Subcutaneous abdominal adipose tissue (tissue), 5 donors: Measurements from ENCODE around the gene CNTNAP2.

ENCODE experiments used
- H3K27ac ChIP-seq: one replicate; pipeline ENCODE4 v1.7.0; 2013; ENCODE audit warnings: low read depth, mild to moderate bottlenecking, inconsistent platforms, low read length, moderate library complexity
- H3K27me3 ChIP-seq, 5 donors: one replicate each; pipeline ENCODE4 v1.7.0; 2013; ENCODE audit warnings: low read length in 5 of 5, inconsistent platforms in 1 of 5; ENCODE audit not compliant: control insufficient read depth in 5 of 5, insufficient read depth in 4 of 5
- H3K36me3 ChIP-seq, 5 donors: one replicate each; pipeline ENCODE4 v1.7.0; 2013; ENCODE audit warnings: low read length in 5 of 5; ENCODE audit not compliant: control insufficient read depth in 5 of 5, insufficient read depth in 5 of 5
- H3K4me1 ChIP-seq, 5 donors: one replicate each; pipeline ENCODE4 v1.7.0; 2013; ENCODE audit warnings: low read length in 5 of 5, mild to moderate bottlenecking in 3 of 5, moderate library complexity in 1 of 5; ENCODE audit not compliant: control insufficient read depth in 5 of 5, insufficient read depth in 5 of 5
- H3K4me3 ChIP-seq, 5 donors: one replicate each; pipeline ENCODE4 v1.7.0; 2013; ENCODE audit warnings: low read length in 5 of 5, low read depth in 1 of 5
- H3K9ac ChIP-seq, 5 donors: one replicate each; pipeline ENCODE4 v1.7.0; 2013; ENCODE audit warnings: low read length in 5 of 5, mild to moderate bottlenecking in 4 of 5, moderate library complexity in 3 of 5
- H3K9me3 ChIP-seq, 5 donors: one replicate each; pipeline ENCODE4 v1.7.0; 2013; ENCODE audit warnings: low read length in 5 of 5; ENCODE audit not compliant: control insufficient read depth in 5 of 5
- donor health status: healthy.
- donor health status: healthy.
- donor health status: healthy.
- donor health status: healthy.
- donor health status: healthy.

Gene CNTNAP2

GRCh38 chr7:146449625-146450024 is 333.0 kb downstream of the CNTNAP2 start:
- no peaks in the 10 kb centered on the region for H3K36me3 ChIP-seq
- H3K4me3 ChIP-seq = no peak overlapping the region
- no peaks in the 10 kb centered on the region for H3K9me3 ChIP-seq
- no peaks in the 10 kb centered on the region for H3K27me3 ChIP-seq
- no peak overlapping the region for H3K9ac ChIP-seq
- H3K27ac ChIP-seq = no peak overlapping the region
- no peaks in the 10 kb centered on the region for H3K4me1 ChIP-seq

DNA sequence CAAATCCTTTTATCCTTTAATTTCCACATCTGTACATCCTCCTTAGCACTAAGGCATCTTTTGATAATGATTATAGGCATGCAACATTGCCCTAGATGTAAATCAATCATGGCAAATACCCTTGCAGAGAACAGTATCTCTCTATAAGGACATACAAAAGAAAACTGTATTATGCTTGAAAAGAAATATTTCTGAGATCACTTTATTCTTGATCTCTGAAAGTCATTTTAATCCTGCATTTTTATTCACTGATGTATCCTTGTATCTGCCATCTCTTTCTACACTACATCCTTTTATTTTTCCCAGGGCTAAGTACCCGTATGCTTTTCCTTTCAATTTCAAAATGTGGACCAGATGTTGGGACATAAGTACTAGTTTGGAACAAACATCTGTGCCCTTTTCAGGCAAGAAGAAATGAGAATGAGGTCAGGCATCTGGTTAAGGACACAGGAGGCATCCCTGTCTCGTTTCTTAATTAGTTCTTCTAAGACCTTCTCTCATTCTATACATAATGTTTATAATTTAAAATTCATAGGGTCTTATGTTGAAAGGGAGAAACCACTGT is 338.6 kb downstream of the CNTNAP2 start:
- no peaks in the 10 kb centered on the region for H3K36me3 ChIP-seq

GRCh38 chr7:146479040-146479439 is 362.4 kb downstream of the CNTNAP2 start:
- no peak overlapping the region for H3K9ac ChIP-seq

More for the DNA sequence above, 338.6 kb downstream of the CNTNAP2 start:
- H3K4me1 ChIP-seq = no peaks in the 10 kb centered on the region
- H3K27me3 ChIP-seq = no peaks in the 10 kb centered on the region
- H3K27ac ChIP-seq = no peak overlapping the region
- H3K9me3 ChIP-seq = peaks cover 0 to 3% (median 0%) of the 10 kb centered on the region in 5 donors
- no peak overlapping the region for H3K9ac ChIP-seq
- no peak overlapping the region for H3K4me3 ChIP-seq

DNA sequence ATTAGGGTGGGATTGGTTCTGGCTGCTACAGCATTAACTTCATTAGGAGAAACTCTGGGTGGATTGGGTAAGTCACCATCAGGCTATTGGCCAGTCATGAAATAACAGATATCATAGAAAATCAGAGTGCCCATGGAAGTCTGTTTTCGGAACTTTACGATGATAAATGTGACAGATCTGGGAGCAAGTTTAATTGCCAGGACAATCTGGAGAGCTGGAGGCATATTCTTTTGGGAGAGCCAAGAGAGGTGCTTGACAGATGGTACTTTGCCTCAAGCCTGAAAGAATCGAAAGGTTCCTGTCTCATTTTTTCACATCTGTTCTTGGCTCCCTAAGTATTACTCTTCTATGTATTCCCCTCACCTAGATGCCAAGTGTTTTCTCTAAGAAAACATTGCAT is 369.9 kb downstream of the CNTNAP2 start:
- Histone ChIP-seq H3K4me3 (no peak overlapping the region), H3K9ac (no peak overlapping the region), H3K27ac (no peak overlapping the region), H3K4me1 (no peaks in the 10 kb centered on the region), H3K36me3 (no peaks in the 10 kb centered on the region), H3K27me3 (no peaks in the 10 kb centered on the region), H3K9me3 (peaks cover 0 to 7% (median 0%) of the 10 kb centered on the region in 5 donors)

More at GRCh38 chr7:146479040-146479439, 362.4 kb downstream of the CNTNAP2 start:
- Histone ChIP-seq H3K4me3 (no peak overlapping the region), H3K27me3 (no peaks in the 10 kb centered on the region), H3K36me3 (no peaks in the 10 kb centered on the region), H3K27ac (no peak overlapping the region), H3K4me1 (no peaks in the 10 kb centered on the region), H3K9me3 (no peaks in the 10 kb centered on the region)

DNA sequence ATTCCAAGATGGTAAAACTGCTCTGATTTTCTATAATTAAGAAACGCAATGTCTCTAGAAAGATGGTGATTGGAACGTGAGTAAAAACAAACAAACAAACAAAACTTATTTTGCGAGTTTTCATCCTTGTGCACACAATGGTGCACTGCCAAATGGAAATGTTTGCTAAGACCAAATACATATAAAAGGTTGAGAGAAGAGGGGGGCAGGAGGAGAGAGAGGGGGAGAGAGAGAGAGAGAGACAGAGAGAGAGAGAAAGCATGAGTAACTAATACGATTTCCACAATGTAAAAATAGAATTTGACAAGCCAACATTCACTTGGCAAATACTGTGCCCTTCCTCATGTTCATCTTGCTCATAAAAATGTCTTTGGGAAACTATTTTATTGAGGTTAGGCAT is 375.4 kb downstream of the CNTNAP2 start:
- H3K27me3 ChIP-seq = no peaks in the 10 kb centered on the region
- no peaks in the 10 kb centered on the region for H3K4me1 ChIP-seq
- no peak overlapping the region for H3K9ac ChIP-seq
- H3K9me3 ChIP-seq = peaks cover 0 to 19% (median 9%) of the 10 kb centered on the region in 5 donors
- no peaks in the 10 kb centered on the region for H3K36me3 ChIP-seq
- H3K4me3 ChIP-seq = no peak overlapping the region
- no peak overlapping the region for H3K27ac ChIP-seq

- no peaks in the 10 kb centered on the region for H3K36me3 ChIP-seq
- no peaks in the 10 kb centered on the region for H3K4me1 ChIP-seq
- no peaks in the 10 kb centered on the region for H3K27me3 ChIP-seq
- H3K27ac ChIP-seq = no peak overlapping the region
- H3K9me3 ChIP-seq = peaks cover 0 to 12% (median 9%) of the 10 kb centered on the region in 5 donors
- no peak overlapping the region for H3K4me3 ChIP-seq
- no peak overlapping the region for H3K9ac ChIP-seq
These were observed 378.5 kb downstream of the CNTNAP2 start for GRCh38 chr7:146494952-146495596.

DNA sequence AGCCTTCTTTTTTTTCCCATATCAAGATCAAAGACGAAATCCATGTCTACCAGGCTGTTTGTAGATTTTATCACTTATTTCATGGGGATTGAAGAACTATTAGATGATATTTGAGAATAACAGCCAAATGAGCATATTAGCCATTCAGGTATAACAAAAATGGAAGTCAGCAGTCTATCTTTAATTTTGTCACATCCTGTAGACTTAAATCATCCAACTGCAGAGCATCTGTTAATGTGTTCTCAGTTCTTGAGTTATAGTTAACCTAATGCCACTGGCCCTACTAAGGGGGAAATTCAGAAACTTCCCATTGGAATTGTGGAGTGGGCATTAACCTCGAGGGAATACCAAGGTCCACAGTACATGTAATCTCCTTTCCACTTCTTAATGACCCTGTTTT is 380.1 kb downstream of the CNTNAP2 start:
- H3K4me1 ChIP-seq = no peaks in the 10 kb centered on the region
- no peaks in the 10 kb centered on the region for H3K27me3 ChIP-seq
- no peaks in the 10 kb centered on the region for H3K36me3 ChIP-seq
- no peak overlapping the region for H3K4me3 ChIP-seq
- H3K27ac ChIP-seq = no peak overlapping the region
- H3K9me3 ChIP-seq = peaks cover 0 to 12% (median 9%) of the 10 kb centered on the region in 5 donors
- H3K9ac ChIP-seq = no peak overlapping the region

DNA sequence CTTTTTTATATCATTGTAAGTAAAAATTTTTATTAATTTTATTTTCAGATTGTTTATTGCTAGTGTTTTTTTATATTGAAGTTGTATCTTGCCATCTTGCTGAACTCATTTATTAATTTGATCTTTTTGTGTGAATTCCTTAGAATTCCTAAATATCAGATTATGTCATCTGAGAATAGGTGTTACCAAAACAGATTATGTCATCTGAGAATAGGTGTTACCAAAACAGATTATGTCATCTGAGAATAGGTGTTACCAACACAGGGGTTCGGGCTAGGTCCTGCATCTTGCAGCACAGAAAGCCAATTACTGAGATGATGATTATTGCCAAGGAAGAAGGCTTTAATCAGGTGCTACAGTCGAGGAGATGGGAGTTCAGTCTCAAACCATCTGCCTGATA is 383.4 kb downstream of the CNTNAP2 start:
- Histone ChIP-seq H3K27ac (no peak overlapping the region), H3K27me3 (no peaks in the 10 kb centered on the region), H3K36me3 (no peaks in the 10 kb centered on the region), H3K9me3 (peaks cover 0 to 21% (median 9%) of the 10 kb centered on the region in 5 donors), H3K4me1 (no peaks in the 10 kb centered on the region), H3K4me3 (no peak overlapping the region), H3K9ac (no peak overlapping the region)

DNA sequence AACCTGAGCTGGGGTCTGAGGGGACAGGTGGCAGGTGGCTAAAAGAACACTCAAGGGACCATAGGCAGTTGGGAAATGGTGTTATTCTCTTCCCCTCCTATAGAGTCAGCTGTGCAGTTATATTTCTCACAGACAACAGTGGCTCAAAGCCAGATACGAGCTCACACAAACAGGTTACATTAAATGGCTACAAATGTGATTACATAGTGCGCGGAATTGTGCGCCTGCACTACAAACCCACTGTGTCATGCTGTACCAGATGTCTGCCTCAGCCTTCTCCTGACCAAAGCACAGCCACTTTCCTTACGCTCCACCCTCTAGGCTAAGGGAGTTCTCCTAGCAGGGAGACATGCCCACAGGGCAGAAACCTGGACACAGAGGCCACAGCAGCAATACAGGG is 387.2 kb downstream of the CNTNAP2 start:
- Histone ChIP-seq H3K4me3 (no peak overlapping the region), H3K4me1 (no peaks in the 10 kb centered on the region), H3K27me3 (no peaks in the 10 kb centered on the region), H3K9ac (no peak overlapping the region), H3K36me3 (no peaks in the 10 kb centered on the region), H3K9me3 (peaks cover 0 to 28% (median 5%) of the 10 kb centered on the region in 5 donors), H3K27ac (no peak overlapping the region)

DNA sequence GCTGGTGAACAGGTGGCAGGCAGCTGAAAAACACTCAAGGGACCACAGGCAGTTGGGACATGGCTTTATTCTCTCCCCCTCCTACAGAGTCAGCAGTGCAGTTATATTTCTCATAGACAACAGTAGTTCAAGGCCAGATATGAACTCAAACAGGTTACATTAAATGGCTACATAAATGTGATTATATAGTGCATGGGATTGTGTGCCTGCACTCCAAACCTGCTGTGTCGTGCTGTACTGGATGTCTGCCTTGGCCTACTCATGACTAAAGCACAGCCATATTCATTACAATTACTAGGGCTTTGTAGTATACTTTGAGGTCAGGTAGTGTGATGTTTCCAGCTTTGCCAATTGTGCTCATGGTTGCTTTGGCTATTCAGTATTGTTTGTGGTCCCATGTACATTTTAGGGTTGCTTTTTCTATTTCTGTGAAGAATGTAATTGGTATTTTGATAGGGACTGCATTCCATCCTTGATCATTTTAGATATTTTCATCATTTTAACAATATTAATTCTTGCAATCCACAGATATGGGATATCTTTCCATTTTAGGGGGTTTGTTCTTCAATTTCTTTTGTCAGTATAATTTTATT is 393.6 kb downstream of the CNTNAP2 start:
- Histone ChIP-seq H3K27ac (no peak overlapping the region), H3K9ac (no peak overlapping the region), H3K4me1 (no peaks in the 10 kb centered on the region), H3K27me3 (no peaks in the 10 kb centered on the region), H3K9me3 (peaks cover 0 to 33% (median 14%) of the 10 kb centered on the region in 5 donors), H3K4me3 (no peak overlapping the region), H3K36me3 (no peaks in the 10 kb centered on the region)
